HG03196 (cell line): Measurements from ENCODE around the gene MBNL1.
A peak's percentile ranks its signal among the peaks of the same experiment; 100 is the strongest.

Experiments used
- ATAC-seq: cut with Tn5 transposase; IDR thresholded peaks from one replicate; pipeline ENCODE4 v1.9.1; 2021; ENCODE audit not compliant: unreplicated experiment

Gene MBNL1

GRCh38 chr3:152295344-152295743, 26.6 kb downstream of the MBNL1 start:
- ATAC-seq = no peak

DNA sequence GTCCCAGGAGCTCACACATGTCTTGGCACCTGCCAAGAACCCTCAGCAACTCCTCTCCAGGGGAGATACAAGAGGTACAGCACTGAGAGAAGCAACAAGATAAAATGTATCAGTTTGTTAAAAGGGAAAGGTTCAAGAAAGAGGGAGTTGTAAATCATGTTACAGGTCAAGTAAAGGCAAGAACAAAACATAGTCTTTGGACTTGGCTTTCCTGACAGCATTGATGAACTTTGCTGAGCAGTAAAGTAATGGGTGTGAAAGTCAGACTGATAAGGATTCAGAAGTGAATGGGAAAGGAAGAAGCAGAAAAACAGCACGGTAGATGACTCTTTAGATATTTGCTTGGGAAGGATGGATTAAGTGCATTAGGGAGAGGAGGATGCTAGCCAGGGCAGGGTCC, 27.1 kb downstream of the MBNL1 start:
- no peak for ATAC-seq

GRCh38 chr3:152296382-152296781, 27.7 kb downstream of the MBNL1 start:
- ATAC-seq = no peak

DNA sequence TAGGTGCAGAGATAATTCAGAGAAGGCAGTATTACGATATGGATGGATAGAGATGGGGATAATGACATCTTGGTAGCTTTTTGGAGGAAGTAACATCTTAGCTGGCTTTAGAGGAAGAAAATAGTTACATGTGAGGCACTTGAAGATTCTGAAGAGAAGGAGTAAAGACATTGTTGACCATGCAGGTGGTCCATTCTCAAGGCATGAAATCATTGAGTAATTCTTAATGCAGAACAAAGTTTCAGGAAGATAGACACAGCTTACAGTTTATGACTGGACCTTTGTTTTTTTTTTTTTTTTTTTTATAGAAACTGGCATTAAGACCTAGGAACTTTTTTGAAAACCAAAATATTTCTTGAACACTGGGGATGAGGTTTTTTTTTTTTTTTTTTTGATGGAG, 28.2 kb downstream of the MBNL1 start:
- ATAC-seq = no peak

GRCh38 chr3:152298393-152299248, 29.9 kb downstream of the MBNL1 start:
- no peak for ATAC-seq

GRCh38 chr3:152299249-152299976, 30.7 kb downstream of the MBNL1 start:
- ATAC-seq = no peak

GRCh38 chr3:152300029-152300731, 31.5 kb downstream of the MBNL1 start:
- no peak for ATAC-seq

DNA sequence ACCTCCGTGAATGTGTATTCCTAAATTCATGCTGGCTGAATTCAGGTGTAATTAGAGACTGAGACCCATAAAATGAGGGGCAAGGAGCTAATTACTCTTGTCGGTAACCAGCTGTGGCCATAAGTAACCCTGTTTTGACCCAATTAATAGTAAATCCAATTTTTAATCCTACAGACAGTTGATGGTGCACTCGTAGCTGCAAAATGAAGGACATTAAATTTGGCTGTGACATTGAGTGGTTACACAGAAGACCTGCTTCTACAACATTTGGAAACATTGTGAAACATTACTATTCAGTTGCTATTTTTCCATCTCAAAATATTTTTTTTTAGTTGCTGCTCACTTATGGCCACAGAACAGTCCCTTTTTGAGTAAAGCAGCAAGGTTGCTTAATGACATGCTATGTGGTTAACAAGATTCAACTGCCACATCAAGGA, 33.0 kb downstream of the MBNL1 start:
- ATAC-seq = no peak

- peak; percentile 66 for ATAC-seq
These were observed 33.8 kb downstream of the MBNL1 start for GRCh38 chr3:152302521-152303021.

DNA sequence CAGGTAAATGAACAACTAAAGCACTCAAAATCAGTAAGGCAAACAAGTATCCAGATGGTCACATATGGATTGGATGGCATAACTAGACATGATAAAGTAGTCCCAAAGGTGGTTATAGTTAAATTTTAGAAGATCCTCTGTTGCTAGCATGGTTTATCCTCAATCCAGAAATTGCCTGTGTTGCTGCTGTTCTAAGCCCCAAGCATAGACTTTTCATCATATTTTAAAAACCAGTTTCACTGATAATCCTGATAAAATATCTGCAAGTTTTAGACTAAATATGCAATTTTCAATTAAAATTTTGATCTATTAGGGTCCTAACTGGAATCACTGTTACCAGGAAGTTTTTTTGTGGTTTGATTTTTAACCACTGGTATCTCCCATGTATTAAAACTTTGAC, 35.4 kb downstream of the MBNL1 start:
- ATAC-seq = no peak

DNA sequence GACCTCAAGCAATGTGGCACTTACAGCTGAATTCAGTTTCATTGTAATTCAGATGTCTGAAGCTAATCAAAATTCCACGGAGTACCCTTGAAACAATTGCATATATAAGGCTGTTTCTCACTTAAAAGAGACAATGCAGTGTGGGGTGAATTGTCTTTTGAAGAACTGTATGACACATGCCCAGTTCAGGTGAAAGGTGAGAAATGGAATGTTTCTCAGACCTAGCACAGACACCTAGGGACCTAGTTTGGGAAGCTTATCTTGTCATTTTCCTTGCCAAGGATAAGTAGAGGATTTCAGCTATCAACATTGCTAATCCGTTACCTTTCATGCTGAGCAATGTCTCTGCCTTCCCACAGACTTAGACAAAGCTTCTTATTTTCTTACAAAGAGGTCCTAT, 36.3 kb downstream of the MBNL1 start:
- ATAC-seq = no peak

DNA sequence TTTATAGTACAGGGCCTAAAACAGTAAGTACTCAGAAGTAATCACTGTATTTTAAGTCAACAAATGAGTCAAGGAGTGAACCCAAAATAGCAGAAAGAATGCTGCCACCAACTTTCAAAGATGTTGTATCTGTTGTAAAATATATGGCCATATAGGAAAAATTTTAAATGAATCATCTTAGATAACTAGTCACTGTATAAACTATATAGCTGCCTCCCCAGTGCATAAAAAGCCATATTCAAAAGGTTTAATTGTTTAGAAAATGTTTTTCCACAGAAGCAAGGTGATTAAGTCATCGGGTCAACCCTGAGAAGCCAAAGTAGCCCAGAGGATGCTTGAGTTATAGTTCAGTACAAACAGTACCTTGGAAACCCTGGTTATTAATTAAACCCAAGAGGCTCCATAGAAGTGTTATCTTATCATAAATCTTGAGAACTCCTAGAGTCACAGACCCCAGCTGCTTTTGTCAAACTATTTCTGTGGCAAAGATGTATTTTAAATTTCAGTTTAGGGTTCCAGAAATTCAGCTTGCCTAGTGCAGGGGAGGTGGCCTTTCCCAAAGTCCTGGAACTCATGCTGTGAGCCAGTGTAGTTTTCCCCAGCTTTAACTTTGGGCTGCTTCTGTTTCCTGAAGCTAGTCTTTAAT, 39.2 kb downstream of the MBNL1 start:
- ATAC-seq = no peak

GRCh38 chr3:152308475-152308844, 39.7 kb downstream of the MBNL1 start:
- no peak for ATAC-seq

DNA sequence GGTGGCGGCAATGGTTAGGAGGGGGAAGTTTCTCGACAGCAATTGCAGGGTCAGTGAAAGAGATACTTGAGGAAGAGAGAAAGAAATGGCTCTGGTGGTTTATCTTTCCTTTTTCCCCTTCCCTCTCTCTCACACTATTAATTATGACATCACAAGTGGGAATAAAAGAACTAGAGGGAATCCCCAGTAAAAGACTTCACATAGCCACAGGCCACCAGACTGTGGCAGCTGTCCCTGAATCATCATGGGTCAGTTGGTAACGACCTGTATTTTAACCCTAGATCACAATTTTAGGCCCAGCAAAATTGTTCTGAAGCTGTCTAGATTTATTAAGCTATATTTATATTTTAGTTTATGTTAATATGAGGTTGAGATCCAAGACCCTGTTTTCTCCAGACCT, 40.3 kb downstream of the MBNL1 start:
- ATAC-seq = no peak

DNA sequence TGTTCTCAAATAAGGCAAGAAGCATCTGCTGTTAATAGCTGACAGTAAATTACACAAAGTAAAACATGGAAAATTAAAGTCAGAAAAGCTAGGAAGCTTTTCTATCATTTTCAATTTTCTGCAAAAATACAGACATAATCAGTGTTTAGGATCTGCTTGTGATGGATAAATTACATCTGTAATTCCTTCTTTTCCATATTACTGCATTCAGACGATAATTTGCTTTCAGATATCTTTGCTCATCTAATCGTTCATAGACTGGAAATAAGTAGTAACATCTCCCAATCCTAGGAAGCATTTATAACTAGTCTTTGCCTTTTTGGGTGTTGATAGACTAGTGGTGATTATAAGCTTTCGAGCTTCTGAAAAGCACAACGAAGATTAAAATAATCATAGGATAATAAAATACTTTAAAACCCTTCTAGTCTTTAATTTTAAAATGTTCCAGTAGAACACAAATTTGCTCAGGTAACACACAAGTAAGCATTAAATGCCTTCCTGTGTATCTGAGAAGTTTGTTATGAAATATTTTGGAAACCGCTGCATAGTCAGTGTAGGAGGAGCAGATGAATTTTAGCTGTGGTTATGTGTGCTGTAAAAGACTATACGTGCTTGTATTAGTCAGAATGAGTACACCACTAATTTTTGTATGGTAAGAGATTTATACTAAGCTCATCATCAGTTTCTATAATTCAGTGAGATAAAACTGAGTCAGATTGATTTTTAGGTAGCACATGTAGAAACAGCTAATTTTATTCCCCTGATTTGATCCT, 41.0 kb downstream of the MBNL1 start:
- ATAC-seq = no peak

- no peak for ATAC-seq
These were observed 44.7 kb downstream of the MBNL1 start for GRCh38 chr3:152313430-152313829.

GRCh38 chr3:152313914-152314313, 45.2 kb downstream of the MBNL1 start:
- ATAC-seq = no peak

DNA sequence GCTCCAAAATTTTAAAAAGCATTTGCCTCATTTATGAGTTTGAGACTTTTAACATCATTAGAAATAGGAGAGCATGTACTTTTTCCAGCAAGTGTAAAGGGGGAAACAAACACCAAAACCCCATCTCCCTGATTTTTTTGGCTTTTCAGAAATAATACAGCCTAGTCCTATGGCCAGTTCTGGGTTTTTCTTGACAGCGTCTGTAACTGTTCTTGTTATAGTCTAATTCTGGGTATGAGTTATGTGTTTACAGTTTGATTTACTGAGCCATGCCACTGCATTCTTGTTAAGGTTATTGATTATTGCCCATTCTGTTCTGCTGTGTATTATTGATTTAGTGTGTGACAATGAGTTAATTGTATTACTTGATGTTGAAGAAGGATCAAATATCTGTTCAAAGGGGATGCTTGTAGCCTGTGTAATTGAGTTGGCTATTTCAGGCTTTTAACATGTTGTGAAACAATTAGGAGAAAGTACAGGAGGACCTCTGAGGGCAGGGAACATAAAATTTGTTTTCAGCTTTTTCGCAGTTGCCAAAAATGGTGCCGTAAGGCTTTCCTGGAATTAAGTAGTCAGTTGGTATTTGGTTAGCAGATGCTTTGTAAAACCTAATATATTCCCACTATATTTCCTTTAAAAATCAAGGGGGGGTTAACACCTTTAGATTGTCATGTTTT, 46.1 kb downstream of the MBNL1 start:
- ATAC-seq = no peak

DNA sequence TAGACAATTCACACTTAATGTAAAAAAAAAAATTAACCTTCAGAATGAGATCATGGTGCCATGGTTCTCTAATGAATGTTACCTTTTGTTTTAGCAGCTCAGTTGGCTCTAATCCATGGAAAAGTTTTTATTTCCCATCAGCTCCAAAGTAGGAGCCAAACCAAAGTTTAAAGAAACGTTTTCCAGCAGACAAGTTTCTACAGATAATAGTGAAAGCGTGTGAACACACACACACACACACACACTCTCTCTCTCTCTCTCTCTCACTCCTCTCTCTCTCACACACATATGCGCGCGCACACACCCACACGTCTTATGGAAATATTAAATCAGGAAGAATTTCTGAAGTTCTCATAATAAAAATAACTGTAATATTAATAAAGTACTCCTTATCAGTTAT, 46.9 kb downstream of the MBNL1 start:
- ATAC-seq = no peak

- ATAC-seq = no peak
These were observed 47.6 kb downstream of the MBNL1 start for GRCh38 chr3:152316318-152316717.
